Endodermal cell (in vitro differentiated cells): Measurements from ENCODE around the gene GATB. TPM values are rescaled to one million over a fixed set of nuclear protein-coding genes. Genes with fewer than 3 reads are reported as not detected.

ENCODE experiments used
- DNase-seq: peaks from one replicate; pipeline ENCODE4 v3.0.0-alpha.2; 2017
- H3K27ac ChIP-seq: 2 replicates; pipeline ENCODE4 v1.5.1; 2013; ENCODE audit warnings: mild to moderate bottlenecking, low read depth, low read length, moderate library complexity
- H3K27me3 ChIP-seq: 2 replicates; pipeline ENCODE4 v1.6.1; 2013; ENCODE audit warnings: mild to moderate bottlenecking, low read length, moderate library complexity; ENCODE audit not compliant: insufficient read depth, control insufficient read depth, poor library complexity, severe bottlenecking
- H3K36me3 ChIP-seq: 2 replicates; pipeline ENCODE4 v1.7.0; 2013; ENCODE audit warnings: mild to moderate bottlenecking, low read length, moderate library complexity; ENCODE audit not compliant: control insufficient read depth, insufficient read depth
- H3K4me1 ChIP-seq: one replicate; pipeline ENCODE4 v1.7.0; 2013; ENCODE audit warnings: low read length; ENCODE audit not compliant: control insufficient read depth, insufficient read depth
- H3K4me3 ChIP-seq: 2 replicates; pipeline ENCODE4 v1.5.1; 2013; ENCODE audit warnings: mild to moderate bottlenecking, low read length, moderate library complexity
- H3K9ac ChIP-seq: 2 replicates; pipeline ENCODE4 v1.6.1; 2013; ENCODE audit warnings: mild to moderate bottlenecking, low read length, moderate library complexity; ENCODE audit not compliant: poor library complexity, severe bottlenecking; ENCODE audit errors: extremely low read depth
- H3K9me3 ChIP-seq: 2 replicates; pipeline ENCODE4 v1.6.1; 2013; ENCODE audit warnings: mild to moderate bottlenecking, low read length, moderate library complexity; ENCODE audit not compliant: control insufficient read depth
- H3K27ac Mint-ChIP-seq: 2 replicates; pipeline ENCODE4 v1.8.0; 2020; ENCODE audit warnings: mixed read lengths
- H3K27me3 Mint-ChIP-seq: 2 replicates; pipeline ENCODE4 v1.8.0; 2021; ENCODE audit warnings: mild to moderate bottlenecking, mixed read lengths; ENCODE audit not compliant: insufficient read depth
- H3K36me3 Mint-ChIP-seq: 2 replicates; pipeline ENCODE4 v1.8.0; 2020; ENCODE audit warnings: low read depth, mixed read lengths
- H3K4me1 Mint-ChIP-seq: 2 replicates; pipeline ENCODE4 v1.8.0; 2020; ENCODE audit warnings: mixed read lengths
- H3K4me3 Mint-ChIP-seq: 2 replicates; pipeline ENCODE4 v1.8.0; 2020; ENCODE audit warnings: mild to moderate bottlenecking, moderate library complexity, mixed read lengths
- H3K9me3 Mint-ChIP-seq: 2 replicates; pipeline ENCODE4 v1.8.0; 2020; ENCODE audit warnings: mild to moderate bottlenecking, mixed read lengths
- WGBS, 2 experiments: methylation state at CpG; one replicate each; pipeline versions ENCODE4 v1.1.5 to v1.1.7; 2013; ENCODE audit warnings: missing lambda C conversion rate in 2 of 2, mixed read lengths in 1 of 2; ENCODE audit not compliant: insufficient coverage in 1 of 2, insufficient read length in 1 of 2; 5-methylcytosine and 5-hydroxymethylcytosine counted together
- total RNA-seq, 2 donors: library from RNA; stranded (reverse); fragmentation: NEBNext Ultra II Directional in 1 of 2; extraction: Animal tissue kit (Norgen Biotek cat#: 25700) in 1 of 2; gene quantifications; 2 replicates in 1 of 2; 3 replicates in 1 of 2; pipeline ENCODE4 v1.2.1, GENCODE V29; 2021
- TF ChIP-seq, protein P1 (sequence below): fragments of 200-600 bp; sonication (generic); conservative IDR thresholded peaks from 2 replicates; pipeline ENCODE4 v1.5.0; 2021; ENCODE audit warnings: antibody characterized with exemption, mild to moderate bottlenecking

GATB gene
- total RNA-seq, 2 donors from 2014 or later: 18.3 to 20.5 TPM

DNA sequence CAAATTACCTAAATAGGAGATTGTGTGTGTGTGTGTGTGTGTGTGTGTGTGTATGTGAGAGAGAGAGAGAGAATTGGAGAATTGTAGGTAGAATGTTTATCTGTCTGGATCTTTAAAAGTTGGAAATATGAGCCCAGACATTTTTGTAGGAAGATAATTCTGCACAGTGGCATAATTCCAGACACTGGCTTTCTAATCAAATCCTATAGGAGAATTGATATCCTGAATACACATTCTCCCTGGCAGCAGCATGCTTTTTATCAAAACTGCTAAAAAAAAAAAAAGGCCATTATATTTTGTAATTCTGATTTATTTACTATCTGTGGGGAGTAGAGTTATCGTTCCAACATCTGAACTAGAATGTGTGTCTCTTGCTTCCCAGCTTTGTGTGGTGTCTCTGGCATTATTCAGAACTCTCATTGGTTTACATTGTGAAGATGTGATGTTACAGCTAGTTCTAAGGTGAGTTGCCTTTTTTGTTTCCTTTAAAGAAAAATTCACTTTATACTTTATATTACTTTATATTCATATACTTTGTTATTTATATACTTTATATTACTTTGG is 122.4 kb downstream of the GATB start:
- Mint-ChIP-seq H3K9me3 (peaks cover 14% of the 10 kb centered on the region), H3K4me3 (no peak overlapping the region), H3K27ac (no peak overlapping the region), H3K4me1 (peaks cover 50% of the 10 kb centered on the region), H3K27me3 (peaks cover 36% of the 10 kb centered on the region), H3K36me3 (peaks cover 13% of the 10 kb centered on the region)
- no peak overlapping the region for H3K4me3 ChIP-seq
- no peak overlapping the region for H3K9ac ChIP-seq
- WGBS, 2 experiments: 78% methylated on average over 1 of the region's 1 CpG; no CpG with 5 or more reads in 1 of the 2 experiments
- no peaks in the 10 kb centered on the region for H3K36me3 ChIP-seq
- no peak overlapping the region for H3K27ac ChIP-seq
- DNase-seq: no peak
- TF ChIP-seq, protein P1, sequence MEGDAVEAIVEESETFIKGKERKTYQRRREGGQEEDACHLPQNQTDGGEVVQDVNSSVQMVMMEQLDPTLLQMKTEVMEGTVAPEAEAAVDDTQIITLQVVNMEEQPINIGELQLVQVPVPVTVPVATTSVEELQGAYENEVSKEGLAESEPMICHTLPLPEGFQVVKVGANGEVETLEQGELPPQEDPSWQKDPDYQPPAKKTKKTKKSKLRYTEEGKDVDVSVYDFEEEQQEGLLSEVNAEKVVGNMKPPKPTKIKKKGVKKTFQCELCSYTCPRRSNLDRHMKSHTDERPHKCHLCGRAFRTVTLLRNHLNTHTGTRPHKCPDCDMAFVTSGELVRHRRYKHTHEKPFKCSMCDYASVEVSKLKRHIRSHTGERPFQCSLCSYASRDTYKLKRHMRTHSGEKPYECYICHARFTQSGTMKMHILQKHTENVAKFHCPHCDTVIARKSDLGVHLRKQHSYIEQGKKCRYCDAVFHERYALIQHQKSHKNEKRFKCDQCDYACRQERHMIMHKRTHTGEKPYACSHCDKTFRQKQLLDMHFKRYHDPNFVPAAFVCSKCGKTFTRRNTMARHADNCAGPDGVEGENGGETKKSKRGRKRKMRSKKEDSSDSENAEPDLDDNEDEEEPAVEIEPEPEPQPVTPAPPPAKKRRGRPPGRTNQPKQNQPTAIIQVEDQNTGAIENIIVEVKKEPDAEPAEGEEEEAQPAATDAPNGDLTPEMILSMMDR: no peak
- H3K4me1 ChIP-seq: peaks cover 12% of the 10 kb centered on the region
- H3K9me3 ChIP-seq: peaks cover 15% of the 10 kb centered on the region
- peaks cover 54% of the 10 kb centered on the region for H3K27me3 ChIP-seq

DNA sequence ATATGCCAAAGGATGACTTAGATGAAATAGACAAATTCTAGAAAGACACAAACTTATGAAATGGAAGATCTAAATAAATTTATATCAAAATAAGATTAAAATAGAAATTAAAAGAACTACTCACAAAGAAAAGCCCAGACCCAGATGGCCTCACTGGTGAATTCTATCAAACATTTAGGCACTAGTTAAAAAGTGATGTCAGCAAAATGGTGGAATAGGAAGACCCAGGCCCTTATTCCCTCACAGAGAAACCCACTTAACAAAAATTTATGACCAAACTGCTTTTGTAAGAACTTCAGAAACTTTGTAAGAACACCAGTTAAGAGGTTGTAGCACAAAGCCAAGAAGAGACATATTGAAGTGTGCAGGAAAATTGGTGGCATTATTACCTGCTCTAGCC is 129.5 kb downstream of the GATB start:
- Mint-ChIP-seq H3K4me1 (peaks cover 10% of the 10 kb centered on the region), H3K36me3 (peaks cover 23% of the 10 kb centered on the region)
- no peak overlapping the region for H3K27ac ChIP-seq

DNA sequence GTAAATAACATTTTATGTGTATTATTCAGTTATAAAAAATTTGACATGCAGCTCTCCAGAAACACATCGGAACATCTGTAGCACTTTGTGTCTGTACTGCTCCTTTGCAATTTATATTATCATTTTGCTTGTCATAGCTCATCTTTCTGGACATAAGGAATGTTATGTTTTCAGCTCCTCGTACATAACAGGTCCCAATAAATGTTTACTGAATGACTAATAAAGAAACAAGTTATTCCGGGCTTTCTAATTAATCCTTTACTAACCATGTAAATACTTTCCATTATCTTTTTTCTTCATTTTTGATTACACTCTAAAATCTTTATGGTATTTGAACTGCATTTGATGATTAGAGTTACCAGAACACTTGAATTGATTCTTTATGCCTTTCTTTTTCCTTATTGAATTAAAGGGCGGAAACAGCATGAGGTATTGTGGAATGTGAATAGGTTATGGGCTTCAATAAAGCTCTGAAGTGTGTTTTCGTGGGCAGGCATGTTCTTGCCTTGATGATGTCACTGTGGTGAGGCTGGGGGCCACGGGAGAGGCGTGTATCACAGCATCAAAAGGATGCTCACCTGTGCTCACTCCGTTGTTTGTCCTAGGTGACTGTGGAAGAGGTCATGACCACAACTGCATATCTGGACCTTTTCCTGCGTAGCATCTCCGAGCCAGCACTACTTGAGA is 131.6 kb downstream of the GATB start:
- Mint-ChIP-seq H3K4me3 (no peak overlapping the region), H3K36me3 (peaks cover 14% of the 10 kb centered on the region), H3K9me3 (peaks cover 8% of the 10 kb centered on the region), H3K4me1 (peaks cover 10% of the 10 kb centered on the region), H3K27me3 (peaks cover 33% of the 10 kb centered on the region), H3K27ac (no peak overlapping the region)
- 90 to 93% methylated on average over 4 to 10 of the region's 10 CpGs for WGBS, 2 experiments
- Histone ChIP-seq H3K4me1 (no peaks in the 10 kb centered on the region), H3K4me3 (no peak overlapping the region), H3K36me3 (no peaks in the 10 kb centered on the region), H3K9ac (no peak overlapping the region), H3K27ac (no peak overlapping the region), H3K27me3 (peaks cover 19% of the 10 kb centered on the region), H3K9me3 (peaks cover 12% of the 10 kb centered on the region)
- no peak for DNase-seq
- TF ChIP-seq, protein P1: no peak

More for the DNA sequence above, 129.5 kb downstream of the GATB start:
- H3K27ac Mint-ChIP-seq: no peak overlapping the region
- H3K27me3 Mint-ChIP-seq: peaks cover 50% of the 10 kb centered on the region
- H3K4me1 ChIP-seq: no peaks in the 10 kb centered on the region
- H3K4me3 Mint-ChIP-seq: no peak overlapping the region
- TF ChIP-seq, protein P1: no peak
- no peaks in the 10 kb centered on the region for H3K36me3 ChIP-seq
- no peak overlapping the region for H3K4me3 ChIP-seq
- H3K9me3 Mint-ChIP-seq: peaks cover 14% of the 10 kb centered on the region
- peaks cover 37% of the 10 kb centered on the region for H3K27me3 ChIP-seq
- peaks cover 18% of the 10 kb centered on the region for H3K9me3 ChIP-seq
- H3K9ac ChIP-seq: no peak overlapping the region
- DNase-seq: no peak
